PC-3 (cell line): ENCODE measurements around the gene SLC17A5. TPM values are rescaled to one million over a fixed set of nuclear protein-coding genes. Genes with fewer than 3 reads are reported as not detected.

Experiments used
- ATAC-seq: fragments of 200-7000 bp; cut with Tn5 transposase; 2 replicates; pipeline ENCODE4 v1.9.1; 2020; ENCODE audit warnings: mild to moderate bottlenecking, moderate library complexity
- BruUV-seq: library from RNA; stranded (reverse); fragments of 400-500 nt; replicated peaks from 2 replicates; lab custom pipeline; 2021; lab: Mats Ljungman, UMichigan
- CTCF ChIA-PET: fragments of 300-600 bp; sonication (Branson Sonifier 250); formaldehyde crosslinking; loops from one replicate; lab custom pipeline; 2022; ENCODE audit warnings: antibody characterized with exemption; lab: Charles Lee
- POLR2A ChIA-PET: fragments of 300-600 bp; sonication (Branson Sonifier 250); formaldehyde crosslinking; loops from one replicate; lab custom pipeline; 2022; ENCODE audit warnings: antibody characterized with exemption; ENCODE audit not compliant: unreplicated experiment; lab: Charles Lee
- DNase-seq: peaks from one replicate; pipeline ENCODE4 v3.0.0-alpha.2; 2015
- H2AFZ ChIP-seq: fragments of 300-600 bp; sonication (generic); 2 replicates; pipeline ENCODE4 v1.6.0; 2016; ENCODE audit warnings: antibody characterized with exemption, low read length
- H3F3A ChIP-seq: fragments of 300-600 bp; sonication (generic); one replicate; pipeline ENCODE4 v1.6.0; 2017; ENCODE audit warnings: antibody characterized with exemption, low read length, control low read depth, mild to moderate bottlenecking; ENCODE audit not compliant: unreplicated experiment
- H3K27ac ChIP-seq: fragments of 300-600 bp; sonication (generic); 2 replicates; pipeline ENCODE4 v1.5.1; 2016; ENCODE audit warnings: mild to moderate bottlenecking, low read length
- H3K27me3 ChIP-seq: fragments of 300-600 bp; sonication (generic); 2 replicates; pipeline ENCODE4 v1.6.1; 2016; ENCODE audit warnings: low read length, mixed read lengths
- H3K36me3 ChIP-seq: fragments of 300-600 bp; sonication (generic); 2 replicates; pipeline ENCODE4 v1.6.1; 2016; ENCODE audit warnings: low read depth, mixed run types, low read length, mixed read lengths
- H3K4me1 ChIP-seq: fragments of 300-600 bp; sonication (generic); 2 replicates; pipeline ENCODE4 v1.5.1; 2016; ENCODE audit warnings: low read length; ENCODE audit not compliant: insufficient read depth
- H3K4me2 ChIP-seq: fragments of 300-600 bp; sonication (generic); 2 replicates; pipeline ENCODE4 v1.6.0; 2016; ENCODE audit warnings: low read length
- H3K4me3 ChIP-seq: fragments of 300-600 bp; sonication (generic); 2 replicates; pipeline ENCODE4 v1.5.1; 2016; ENCODE audit warnings: mild to moderate bottlenecking, low read length, mixed read lengths
- H3K79me2 ChIP-seq: fragments of 300-600 bp; sonication (generic); 2 replicates; pipeline ENCODE4 v1.6.1; 2017; ENCODE audit warnings: low read length, mixed read lengths
- H3K9ac ChIP-seq: fragments of 300-600 bp; sonication (generic); 2 replicates; pipeline ENCODE4 v1.6.0; 2016; ENCODE audit warnings: mild to moderate bottlenecking, low read length
- H3K9me2 ChIP-seq: fragments of 300-600 bp; sonication (generic); replicated peaks from 2 replicates; pipeline ENCODE4 v1.6.1; 2016; ENCODE audit warnings: mixed run types, low read length, mixed read lengths
- H3K9me3 ChIP-seq: fragments of 300-600 bp; sonication (generic); 2 replicates; pipeline ENCODE4 v1.6.1; 2016; ENCODE audit warnings: low read length, mixed read lengths
- H4K20me1 ChIP-seq: fragments of 300-600 bp; sonication (generic); 2 replicates; pipeline ENCODE4 v1.6.1; 2016; ENCODE audit warnings: low read length, mixed read lengths
- CTCF ChIP-seq: fragments of 300-600 bp; sonication (generic); conservative IDR thresholded peaks from 2 replicates; pipeline ENCODE4 v1.5.1; 2017; ENCODE audit warnings: antibody characterized with exemption, low read depth, mild to moderate bottlenecking, low read length
- EZH2 ChIP-seq: fragments of 300-600 bp; sonication (generic); IDR thresholded peaks from one replicate; pipeline ENCODE4 v1.6.1; 2017; ENCODE audit warnings: antibody characterized with exemption, mild to moderate bottlenecking, low read length; ENCODE audit not compliant: unreplicated experiment
- EZH2phosphoT487 ChIP-seq: fragments of 300-600 bp; sonication (generic); IDR thresholded peaks from 2 replicates; pipeline ENCODE4 v1.6.1; 2018; ENCODE audit warnings: mild to moderate bottlenecking, antibody characterized with exemption, low read length, borderline replicate concordance
- intact Hi-C: fragments of 100-400 bp; cut with micrococcal nuclease; formaldehyde crosslinking; loops from 2 replicates; pipeline ENCODE4 v1.9.0; 2023
- total RNA-seq: library from RNA; depleted of rRNA; stranded (reverse); fragments of >200 nt; gene quantifications from 2 replicates; pipeline ENCODE4 v1.2.3, GENCODE V29; 2014

The SLC17A5 gene
- total RNA-seq, 1 experiment from 2014 or later: 5.2 TPM

- intact Hi-C loops: no loop called here
- Histone ChIP-seq H3K27me3 (no peaks in the 10 kb centered on the region), H2AFZ (no peak overlapping the region), H3K79me2 (no peaks in the 10 kb centered on the region), H4K20me1 (no peaks in the 10 kb centered on the region), H3K4me2 (peak overlapping the region; percentile 57; the same call in 1 of the 2 replicates), H3K36me3 (no peaks in the 10 kb centered on the region), H3K9ac (no peak overlapping the region), H3K4me3 (no peak overlapping the region), H3K27ac (no peak overlapping the region), H3K4me1 (peaks cover 18% of the 10 kb centered on the region), H3K9me2 (no peaks in the 10 kb centered on the region), H3F3A (peaks cover 2% of the 10 kb centered on the region), H3K9me3 (no peaks in the 10 kb centered on the region)
- BruUV-seq: no TSS peak
- POLR2A ChIA-PET: interaction anchor here (0.6 kb wide), 1 partner anchor 61 kb away, joined by 5 read pairs; no protein-coding TSS in a partner anchor
- no peak for ATAC-seq
- peak; percentile 46 for DNase-seq
- CTCF ChIA-PET: interaction anchor here (0.9 kb wide), 1 partner anchor 9 kb away, joined by 4 read pairs; no protein-coding TSS in a partner anchor
- TF ChIP-seq CTCF (no peak), EZH2phosphoT487 (no peak), EZH2 (no peak)
Observed at GRCh38 chr6:73644030-73644429, 9.8 kb downstream of the SLC17A5 start.

- no peak overlapping the region for H2AFZ ChIP-seq
- peaks cover 5% of the 10 kb centered on the region for H3F3A ChIP-seq
- ATAC-seq (no peak), DNase-seq (no peak)
- ChIA-PET CTCF (no interaction called here), POLR2A (no interaction called here)
- no peak overlapping the region for H3K27ac ChIP-seq
- no peaks in the 10 kb centered on the region for H3K9me3 ChIP-seq
- no peaks in the 10 kb centered on the region for H3K27me3 ChIP-seq
- no peaks in the 10 kb centered on the region for H4K20me1 ChIP-seq
- no peaks in the 10 kb centered on the region for H3K79me2 ChIP-seq
- TF ChIP-seq EZH2phosphoT487: no peak
- TF ChIP-seq EZH2: no peak
- TF ChIP-seq CTCF: no peak
- intact Hi-C loops: no loop called here
- H3K36me3 ChIP-seq: no peaks in the 10 kb centered on the region
- peaks cover 20% of the 10 kb centered on the region for H3K4me1 ChIP-seq
- H3K9ac ChIP-seq: no peak overlapping the region
- BruUV-seq: no TSS peak
- H3K4me2 ChIP-seq: no peak overlapping the region
- no peak overlapping the region for H3K4me3 ChIP-seq
- H3K9me2 ChIP-seq: no peaks in the 10 kb centered on the region
Observed at GRCh38 chr6:73642530-73642929, 11.3 kb downstream of the SLC17A5 start.

GRCh38 chr6:73640179-73640750, 13.5 kb downstream of the SLC17A5 start:
- POLR2A ChIA-PET: no interaction called here
- Histone ChIP-seq H3K4me1 (peaks cover 35% of the 10 kb centered on the region), H3K4me3 (no peak overlapping the region), H3K9ac (no peak overlapping the region), H3K9me2 (no peaks in the 10 kb centered on the region), H3K27ac (0 out of 2 replicates have a peak overlapping the region, but pooled peaks have one; percentile 7), H3K27me3 (no peaks in the 10 kb centered on the region), H4K20me1 (no peaks in the 10 kb centered on the region), H3K36me3 (no peaks in the 10 kb centered on the region), H3K79me2 (no peaks in the 10 kb centered on the region), H2AFZ (no peak overlapping the region), H3F3A (peaks cover 5% of the 10 kb centered on the region), H3K9me3 (no peaks in the 10 kb centered on the region), H3K4me2 (no peak overlapping the region)
- intact Hi-C loops: no loop called here
- CTCF ChIA-PET: no interaction called here
- DNase-seq (peak; percentile 28), ATAC-seq (peak; percentile 49)
- no peak for TF ChIP-seq CTCF
- no peak for TF ChIP-seq EZH2
- no peak for TF ChIP-seq EZH2phosphoT487
- BruUV-seq: no TSS peak
